K562 (cell line): ENCODE data around the gene MOAP1. TPM values are rescaled to one million over a fixed set of nuclear protein-coding genes. Genes with fewer than 3 reads are reported as not detected.

ENCODE experiments used
- ATAC-seq: fragments of 200-7000 bp; cut with Tn5 transposase; 3 replicates; pipeline ENCODE4 v1.9.1; 2020; ENCODE audit warnings: moderate library complexity
- BruUV-seq: library from RNA; stranded (reverse); fragments of 400-500 nt; replicated peaks from 2 replicates; lab custom pipeline; 2021; lab: Mats Ljungman, UMichigan
- CTCF ChIA-PET: fragments of 300-600 bp; formaldehyde crosslinking; extraction: SDS; loops from one replicate; lab custom pipeline; 2021; ENCODE audit warnings: low intra/inter-chr PET ratio; lab: Yijun Ruan, JAX
- POLR2A ChIA-PET: fragments of 300-600, 350-650 bp; sonication (Branson Sonifier 250); formaldehyde crosslinking; extraction: SDS; loops from one replicate; lab custom pipeline; 2021; ENCODE audit warnings: antibody characterized with exemption, inconsistent platforms; lab: Yijun Ruan, JAX
- DNase-seq, 4 experiments: peaks; one replicate each; pipeline versions ENCODE4 v3.0.0 to v3.0.0-alpha.2; 2011 to 2018; ENCODE audit warnings: low spot score in 3 of 4, mixed read lengths in 3 of 4; ENCODE audit errors: extremely low read depth in 1 of 4
- FAIRE-seq: peaks from 2 replicates; lab custom pipeline; 2011; peaks lifted over from hg19 to GRCh38; lab: Jason Lieb, UNC
- H2AFZ ChIP-seq: 2 replicates; pipeline ENCODE4 v1.6.0; 2011; ENCODE audit warnings: low read depth, low read length, control low read depth, inconsistent platforms
- H3K27ac ChIP-seq: fragments of 200-600 bp; 3 replicates; pipeline ENCODE4 v1.8.0; 2011; ENCODE audit warnings: low read depth, mild to moderate bottlenecking, control low read depth, inconsistent platforms, low read length, moderate library complexity, mixed read lengths; ENCODE audit errors: extremely low read depth
- H3K27me3 ChIP-seq, 2 experiments: fragments of 300-600 bp in 1 of 2; 2 replicates in 1 of 2; 3 replicates in 1 of 2; pipeline versions ENCODE4 v1.6.0 to v1.8.0; 2011; ENCODE audit warnings: inconsistent platforms in 2 of 2, low read length in 2 of 2, mild to moderate bottlenecking in 1 of 2, mixed read lengths in 1 of 2, moderate library complexity in 1 of 2; ENCODE audit not compliant: control insufficient read depth in 2 of 2, insufficient read depth in 2 of 2
- H3K36me3 ChIP-seq: fragments of 300-600 bp; 3 replicates; pipeline ENCODE4 v1.8.0; 2011; ENCODE audit warnings: mild to moderate bottlenecking, low read length, inconsistent platforms; ENCODE audit not compliant: control insufficient read depth, insufficient read depth
- H3K4me1 ChIP-seq, 2 experiments: fragments of 200-600 bp in 1 of 2; replicated peaks in 1 of 2; 2 replicates in 1 of 2; 3 replicates in 1 of 2; pipeline versions ENCODE4 v1.5.1 to v1.8.0; 2011; ENCODE audit warnings: inconsistent platforms in 2 of 2, low read length in 2 of 2, mild to moderate bottlenecking in 1 of 2, mixed read lengths in 1 of 2, moderate library complexity in 1 of 2; ENCODE audit not compliant: control insufficient read depth in 2 of 2, insufficient read depth in 2 of 2
- H3K4me2 ChIP-seq: 2 replicates; pipeline ENCODE4 v1.6.1; 2011; ENCODE audit warnings: low read length, control low read depth, inconsistent platforms, mixed read lengths; ENCODE audit not compliant: insufficient read depth
- H3K4me3 ChIP-seq: fragments of 200-600 bp; sonication (generic), shearing (Covaris generic); 2 replicates; pipeline ENCODE4 v1.5.1; 2016; ENCODE audit warnings: control low read depth, inconsistent platforms
- H3K79me2 ChIP-seq: fragments of 200-600 bp; 3 replicates; pipeline ENCODE4 v1.8.0; 2011; ENCODE audit warnings: low read length, inconsistent platforms; ENCODE audit not compliant: control insufficient read depth, insufficient read depth
- H3K9ac ChIP-seq, 2 experiments: 2 replicates each; pipeline versions ENCODE4 v1.6.0 to v1.6.1; 2011; ENCODE audit warnings: low read depth in 2 of 2, low read length in 2 of 2, control low read depth in 1 of 2, inconsistent platforms in 1 of 2, mild to moderate bottlenecking in 1 of 2, mixed read lengths in 1 of 2; ENCODE audit not compliant: insufficient read depth in 1 of 2
- H3K9me1 ChIP-seq: one replicate; pipeline ENCODE4 v1.6.0; 2011; ENCODE audit warnings: inconsistent platforms, mild to moderate bottlenecking, low read length, moderate library complexity; ENCODE audit not compliant: control insufficient read depth, insufficient read depth
- H3K9me3 ChIP-seq: replicated peaks from 2 replicates; pipeline ENCODE4 v1.5.1; 2011; ENCODE audit warnings: low read depth, low read length, inconsistent platforms; ENCODE audit not compliant: control insufficient read depth, insufficient read depth
- H4K20me1 ChIP-seq: replicated peaks from 2 replicates; pipeline ENCODE4 v1.6.1; 2011; ENCODE audit warnings: low read length, inconsistent platforms, mixed read lengths; ENCODE audit not compliant: control insufficient read depth, insufficient read depth
- EZH2 ChIP-seq: IDR thresholded peaks from 2 replicates; pipeline ENCODE4 v1.6.1; 2012; ENCODE audit warnings: low read depth, mild to moderate bottlenecking, inconsistent platforms, low read length, borderline replicate concordance
- HSF4 ChIP-seq: fragments of 250-450 bp; sonication (Bioruptor Pico); IDR thresholded peaks from 2 replicates; pipeline ENCODE4 v2.1.2; 2022; ENCODE audit warnings: mild to moderate bottlenecking, moderate library complexity, borderline replicate concordance
- MYC ChIP-seq, 2 experiments: fragments of 250-450 bp in 1 of 2; sonication (Bioruptor Pico) in 1 of 2; IDR thresholded peaks; 2 replicates each; pipeline versions ENCODE4 v1.5.1 to v1.6.1; 2012 to 2021; ENCODE audit warnings: low read depth in 2 of 2, borderline replicate concordance in 1 of 2, improper control_type of control experiment in 1 of 2, low read length in 1 of 2, mild to moderate bottlenecking in 1 of 2, moderate library complexity in 1 of 2
- RFX1 ChIP-seq: fragments of 450-650 bp; IDR thresholded peaks from 2 replicates; pipeline ENCODE4 v1.6.1; 2016; ENCODE audit warnings: mild to moderate bottlenecking, moderate library complexity
- WGBS: fragments of 100-300 bp; shearing (Covaris generic); methylation state at CpG from one replicate; pipeline ENCODE4 v1.1.6; 2016; ENCODE audit warnings: low coverage, mixed read lengths; ENCODE audit not compliant: insufficient coverage; ENCODE audit errors: missing lambda C conversion rate; 5-methylcytosine and 5-hydroxymethylcytosine counted together
- in situ Hi-C: fragments of 300-500 bp; cut with MboI; formaldehyde crosslinking; loops from 4 replicates; pipeline ENCODE4 v1.15.0; 2018; ENCODE audit warnings: inconsistent platforms, mixed read lengths
- intact Hi-C: fragments of 100-400 bp; cut with micrococcal nuclease; formaldehyde crosslinking; loops from 2 replicates; pipeline ENCODE4 v1.14.2; 2022
- polyA plus RNA-seq, 8 experiments: library from polyadenylated mRNA; depleted of rRNA in 4 of 8; stranded (reverse) in 5 of 8; unstranded in 3 of 8; fragments of >200 nt; fragmentation: Nextera tagmentation in 2 of 8; fragmentation: Illumina TruSeq in 1 of 8; extraction: Ambion mirVana in 2 of 8; extraction: Trizol in 1 of 8; gene quantifications; 2 replicates each; pipeline versions ENCODE4 v1.2.1 to v1.2.3, GENCODE V29; 2011 to 2014; ENCODE audit warnings: inconsistent platforms in 1 of 8, missing spikeins in 1 of 8
- total RNA-seq, 7 experiments: library from RNA; depleted of rRNA in 6 of 7; stranded (reverse); fragments of >200 nt in 6 of 7; fragmentation: Illumina TruSeq in 2 of 7; extraction: Trizol in 2 of 7; gene quantifications; 2 replicates each; pipeline versions ENCODE4 v1.2.1 to v1.2.3, GENCODE V29; 2011 to 2021; ENCODE audit warnings: low replicate concordance in 1 of 7
- TF ChIP-seq, protein P1 (sequence below): fragments of 450-650 bp; formaldehyde crosslinking; IDR thresholded peaks from 2 replicates; pipeline ENCODE4 v1.4.0; 2022; ENCODE audit warnings: mild to moderate bottlenecking, moderate library complexity
- TF ChIP-seq, protein P2 (sequence below): fragments of 450-650 bp; IDR thresholded peaks from 2 replicates; pipeline ENCODE4 v1.6.1; 2016

Gene MOAP1
- total and polyA plus RNA-seq, 9 of the 15 experiments (the other 6 are each of a cell fraction or from before 2014, with no cell fraction given): 1.5 to 14.4 (median 6.0) TPM

DNA sequence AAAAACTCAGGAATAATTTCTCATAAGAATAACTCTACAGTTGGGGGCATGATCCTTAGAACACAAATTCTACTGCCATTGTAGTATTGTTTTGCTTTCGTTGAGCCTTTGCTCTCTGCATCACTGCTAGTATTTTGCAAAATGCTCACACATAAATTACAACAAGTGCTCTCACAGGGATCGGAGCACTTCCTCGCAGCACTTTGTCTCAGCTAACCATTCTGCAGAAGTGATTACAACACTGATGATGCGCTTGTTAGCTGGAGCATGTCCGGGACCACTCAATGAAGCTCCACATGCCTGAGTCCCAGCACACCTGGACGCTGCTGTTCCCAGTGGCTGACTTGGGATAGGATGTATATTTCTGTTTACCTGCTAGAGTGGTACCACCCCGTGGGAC is 31.6 kb downstream of the MOAP1 start (continued):
- TF ChIP-seq, protein P1, sequence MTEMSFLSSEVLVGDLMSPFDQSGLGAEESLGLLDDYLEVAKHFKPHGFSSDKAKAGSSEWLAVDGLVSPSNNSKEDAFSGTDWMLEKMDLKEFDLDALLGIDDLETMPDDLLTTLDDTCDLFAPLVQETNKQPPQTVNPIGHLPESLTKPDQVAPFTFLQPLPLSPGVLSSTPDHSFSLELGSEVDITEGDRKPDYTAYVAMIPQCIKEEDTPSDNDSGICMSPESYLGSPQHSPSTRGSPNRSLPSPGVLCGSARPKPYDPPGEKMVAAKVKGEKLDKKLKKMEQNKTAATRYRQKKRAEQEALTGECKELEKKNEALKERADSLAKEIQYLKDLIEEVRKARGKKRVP: no peak
- TF ChIP-seq HSF4 (CRISPR knock-in tag): no peak
- TF ChIP-seq, all 486 proteins: peak for 0

DNA sequence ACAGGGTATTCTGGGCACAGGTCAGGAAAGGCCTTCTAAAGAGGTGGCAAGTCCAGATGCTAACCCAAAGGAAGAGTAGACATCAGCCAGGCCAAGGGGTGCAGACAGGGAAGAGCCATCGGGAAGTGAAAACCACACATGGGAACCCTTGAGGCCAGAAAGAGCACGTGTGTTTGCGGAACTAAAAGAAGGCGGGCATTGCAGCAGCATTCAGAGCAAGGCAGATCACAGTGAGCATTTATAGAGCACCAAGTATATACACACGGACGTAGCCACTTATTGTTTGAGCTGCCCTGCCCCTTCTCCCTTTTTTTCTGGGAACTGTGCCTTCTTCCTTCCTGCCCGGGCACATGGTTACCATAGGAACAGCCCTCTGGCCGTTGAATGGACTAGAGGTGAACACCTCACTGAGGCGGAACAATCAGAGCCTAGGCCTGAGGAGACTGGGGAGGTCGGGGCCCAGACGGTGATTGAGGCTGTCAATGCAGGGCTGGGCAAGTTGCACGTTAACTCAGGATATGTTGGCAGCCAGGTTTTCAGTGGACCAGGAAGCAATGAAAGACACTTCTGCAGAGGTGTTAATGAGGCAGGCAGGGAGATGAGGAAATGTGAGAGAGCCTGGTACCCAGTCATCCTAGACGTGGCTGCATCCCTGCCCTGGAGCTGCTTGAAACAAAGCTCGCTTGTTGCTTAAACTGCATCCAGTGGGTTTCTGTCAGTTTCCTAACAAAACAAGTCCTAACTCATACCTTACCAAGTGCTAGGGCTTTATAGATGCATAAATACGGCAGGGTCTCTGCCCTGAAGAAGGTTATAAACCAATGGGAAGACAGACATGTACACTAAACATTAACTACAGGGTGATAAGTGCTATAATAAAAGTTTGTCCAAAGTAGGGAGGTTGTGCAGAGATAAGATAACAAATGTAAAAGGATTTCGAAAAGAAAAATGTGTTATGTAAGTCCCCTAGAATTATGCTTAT is 34.2 kb downstream of the MOAP1 start:
- Histone ChIP-seq H3K9me3 (no peaks in the 10 kb centered on the region), H3K4me1 (no peaks in the 10 kb centered on the region), H3K79me2 (no peaks in the 10 kb centered on the region), H3K9me1 (no peaks in the 10 kb centered on the region), H4K20me1 (no peaks in the 10 kb centered on the region), H3K4me3 (no peak overlapping the region), H2AFZ (no peak overlapping the region), H3K9ac (no peak overlapping the region), H3K4me2 (no peak overlapping the region), H3K27me3 (peaks cover 3 to 6% of the 10 kb centered on the region in 2 experiments; a peak in 2 of 5 replicates), H3K27ac (no peak overlapping the region), H3K36me3 (no peaks in the 10 kb centered on the region)
- intact Hi-C loops (no loop called here), in situ Hi-C loops (no loop called here)
- no TSS peak for BruUV-seq
- ATAC-seq (peak; percentile 49; the same call in 2 of the 3 replicates), FAIRE-seq (no peak), DNase-seq (no peak)
- WGBS: 23% methylated on average over 16 of the region's 16 CpGs
- POLR2A ChIA-PET: no interaction called here
- CTCF ChIA-PET: no interaction called here
- no peak for TF ChIP-seq MYC (IDR thresholded peaks at IDR 0.05; ENCODE audit: low read depth, low read length)
- no peak for TF ChIP-seq MYC (CRISPR knock-in tag; IDR thresholded peaks at IDR 0.05; ENCODE audit: borderline replicate concordance, low read depth)
- TF ChIP-seq EZH2: no peak
- TF ChIP-seq RFX1: peak; percentile 80
- TF ChIP-seq, protein P2, sequence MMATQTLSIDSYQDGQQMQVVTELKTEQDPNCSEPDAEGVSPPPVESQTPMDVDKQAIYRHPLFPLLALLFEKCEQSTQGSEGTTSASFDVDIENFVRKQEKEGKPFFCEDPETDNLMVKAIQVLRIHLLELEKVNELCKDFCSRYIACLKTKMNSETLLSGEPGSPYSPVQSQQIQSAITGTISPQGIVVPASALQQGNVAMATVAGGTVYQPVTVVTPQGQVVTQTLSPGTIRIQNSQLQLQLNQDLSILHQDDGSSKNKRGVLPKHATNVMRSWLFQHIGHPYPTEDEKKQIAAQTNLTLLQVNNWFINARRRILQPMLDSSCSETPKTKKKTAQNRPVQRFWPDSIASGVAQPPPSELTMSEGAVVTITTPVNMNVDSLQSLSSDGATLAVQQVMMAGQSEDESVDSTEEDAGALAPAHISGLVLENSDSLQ: peak; percentile 80
